ENCODE data around the gene STING1. TPM values are rescaled to one million over a fixed set of nuclear protein-coding genes. Genes with fewer than 3 reads are reported as not detected.
"Not testable (repeated sequence)": the region's sequence is repeated elsewhere in the genome, so short reads cannot be mapped to it uniquely, and the experiment has no call there.

The STING1 gene
- total and polyA plus RNA-seq, 4 donors: 16.0 to 31.7 (median 21.5) TPM

- Histone ChIP-seq H3K4me3 (ENCODE audit: low read depth, low read length) (peak overlapping the region; percentile 29), H3K4me1 (ENCODE audit: control insufficient read depth, insufficient read depth, low read length) (peaks cover 15% of the 10 kb centered on the region), H3K36me3 (ENCODE audit: control insufficient read depth, insufficient read depth, low read length) (no peaks in the 10 kb centered on the region), H3K27ac (ENCODE audit: low read depth, low read length) (peak overlapping the region; percentile 86), H3K27me3 (ENCODE audit: control insufficient read depth, insufficient read depth, low read length) (no peaks in the 10 kb centered on the region), H3K9me3 (ENCODE audit: control insufficient read depth, insufficient read depth, low read length) (no peaks in the 10 kb centered on the region)
- no peak for DNase-seq (ENCODE audit: low read depth in 4 of 6, low spot score in 6 of 6)
- 79% methylated on average over 5 of the region's 5 CpGs for WGBS (ENCODE audit: insufficient coverage)
These were observed 943 bp downstream of the STING1 start for GRCh38 chr5:139481580-139482049.

DNA sequence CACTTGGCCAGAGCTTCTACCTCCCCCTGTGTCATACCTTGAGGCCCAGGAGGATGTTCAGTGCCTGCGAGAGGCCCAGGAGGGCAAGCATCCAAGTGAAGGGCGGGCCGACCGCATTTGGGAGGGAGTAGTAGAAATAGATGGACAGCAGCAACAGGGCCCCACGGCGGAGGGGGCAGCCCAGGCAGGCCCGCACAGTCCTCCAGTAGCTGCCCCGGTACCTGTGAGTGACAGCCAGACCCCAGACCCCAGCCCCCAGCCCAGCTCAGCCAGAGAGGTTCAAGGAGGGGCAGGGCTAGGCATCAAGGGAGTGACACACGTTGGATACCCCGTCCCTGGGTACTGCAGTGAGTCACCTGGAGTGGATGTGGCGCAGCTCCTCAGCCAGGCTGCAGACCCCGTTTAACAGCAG lies 1.4 kb downstream of the STING1 start:
- Histone ChIP-seq H3K36me3 (ENCODE audit: control insufficient read depth, insufficient read depth, low read length) (no peaks in the 10 kb centered on the region), H3K27me3 (ENCODE audit: control insufficient read depth, insufficient read depth, low read length) (no peaks in the 10 kb centered on the region), H3K9me3 (ENCODE audit: control insufficient read depth, insufficient read depth, low read length) (no peaks in the 10 kb centered on the region), H3K4me1 (ENCODE audit: control insufficient read depth, insufficient read depth, low read length) (peaks cover 15% of the 10 kb centered on the region), H3K4me3 (ENCODE audit: low read depth, low read length) (peak overlapping the region; percentile 29), H3K27ac (ENCODE audit: low read depth, low read length) (peak overlapping the region; percentile 86)
- WGBS (ENCODE audit: insufficient coverage): 84% methylated on average over 11 of the region's 12 CpGs
- DNase-seq (ENCODE audit: low read depth in 4 of 6, low spot score in 6 of 6): no peak

- H3K4me1 ChIP-seq (ENCODE audit: control insufficient read depth, insufficient read depth, low read length): peaks cover 14% of the 10 kb centered on the region
- H3K27me3 ChIP-seq (ENCODE audit: control insufficient read depth, insufficient read depth, low read length); DNase-seq (ENCODE audit: low read depth in 4 of 6, low spot score in 6 of 6); H3K27ac ChIP-seq (ENCODE audit: low read depth, low read length); H3K36me3 ChIP-seq (ENCODE audit: control insufficient read depth, insufficient read depth, low read length); H3K4me3 ChIP-seq (ENCODE audit: low read depth, low read length); H3K9me3 ChIP-seq (ENCODE audit: control insufficient read depth, insufficient read depth, low read length): not testable (repeated sequence)
- 94% methylated on average over 2 of the region's 4 CpGs for WGBS (ENCODE audit: insufficient coverage)
These were observed 2.8 kb downstream of the STING1 start for GRCh38 chr5:139479729-139480128.

GRCh38 chr5:139478657-139479423 lies 3.7 kb downstream of the STING1 start:
- H3K27ac ChIP-seq (ENCODE audit: low read depth, low read length); H3K4me3 ChIP-seq (ENCODE audit: low read depth, low read length); DNase-seq (ENCODE audit: low read depth in 4 of 6, low spot score in 6 of 6); H3K36me3 ChIP-seq (ENCODE audit: control insufficient read depth, insufficient read depth, low read length); H3K9me3 ChIP-seq (ENCODE audit: control insufficient read depth, insufficient read depth, low read length); H3K27me3 ChIP-seq (ENCODE audit: control insufficient read depth, insufficient read depth, low read length): not testable (repeated sequence)
- WGBS (ENCODE audit: insufficient coverage): 75% methylated on average over 7 of the region's 9 CpGs
- peaks cover 14% of the 10 kb centered on the region for H3K4me1 ChIP-seq (ENCODE audit: control insufficient read depth, insufficient read depth, low read length)

DNA sequence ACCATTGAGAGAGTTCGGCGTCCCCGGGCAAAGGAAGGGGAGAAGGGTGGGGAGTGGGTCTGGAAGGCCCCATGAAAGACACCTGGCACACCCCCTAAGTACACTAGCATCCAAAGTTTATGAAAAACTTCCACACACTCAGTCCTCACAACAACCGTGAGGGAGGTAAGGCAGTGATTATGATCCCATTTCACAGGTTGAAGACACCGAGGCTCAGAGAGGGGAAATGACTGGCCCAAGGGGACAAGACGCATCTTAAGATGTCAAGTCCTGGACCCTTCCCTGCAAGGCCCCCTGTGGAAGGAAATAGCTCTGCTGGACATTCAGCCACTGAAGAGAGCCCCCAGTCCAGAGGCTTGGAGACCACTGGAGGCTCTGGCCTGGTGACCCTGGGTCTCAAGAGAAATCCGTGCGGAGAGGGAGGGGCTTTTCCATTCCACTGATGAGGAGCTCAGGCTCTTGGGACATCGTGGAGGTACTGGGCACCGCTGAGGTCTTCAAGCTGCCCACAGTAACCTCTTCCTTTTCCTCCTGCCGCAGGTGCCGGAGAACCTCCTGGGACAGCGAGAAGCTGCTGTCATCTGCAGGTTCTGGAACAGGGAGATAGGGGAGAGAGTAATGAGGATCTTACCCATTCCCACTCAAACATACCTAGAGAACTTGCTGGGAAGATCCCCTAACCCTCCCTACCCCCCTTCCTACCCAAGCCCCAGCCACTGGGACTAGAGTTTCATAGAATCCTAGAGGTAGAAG lies 6.5 kb downstream of the STING1 start:
- no peak for DNase-seq (ENCODE audit: low read depth in 4 of 6, low spot score in 6 of 6)
- Histone ChIP-seq H3K27ac (ENCODE audit: low read depth, low read length) (no peak overlapping the region), H3K9me3 (ENCODE audit: control insufficient read depth, insufficient read depth, low read length) (no peaks in the 10 kb centered on the region), H3K27me3 (ENCODE audit: control insufficient read depth, insufficient read depth, low read length) (no peaks in the 10 kb centered on the region), H3K4me3 (ENCODE audit: low read depth, low read length) (no peak overlapping the region), H3K36me3 (ENCODE audit: control insufficient read depth, insufficient read depth, low read length) (no peaks in the 10 kb centered on the region), H3K4me1 (ENCODE audit: control insufficient read depth, insufficient read depth, low read length) (peaks cover 15% of the 10 kb centered on the region)
- 91% methylated on average over 6 of the region's 13 CpGs for WGBS (ENCODE audit: insufficient coverage)

- H3K27me3 ChIP-seq (ENCODE audit: control insufficient read depth, insufficient read depth, low read length): no peaks in the 10 kb centered on the region
- 56% methylated on average over 9 of the region's 13 CpGs for WGBS (ENCODE audit: insufficient coverage)
- no peaks in the 10 kb centered on the region for H3K9me3 ChIP-seq (ENCODE audit: control insufficient read depth, insufficient read depth, low read length)
- H3K27ac ChIP-seq (ENCODE audit: low read depth, low read length): no peak overlapping the region
- no peaks in the 10 kb centered on the region for H3K36me3 ChIP-seq (ENCODE audit: control insufficient read depth, insufficient read depth, low read length)
- peaks cover 15% of the 10 kb centered on the region for H3K4me1 ChIP-seq (ENCODE audit: control insufficient read depth, insufficient read depth, low read length)
- DNase-seq (ENCODE audit: low read depth in 4 of 6, low spot score in 6 of 6): peak in 1 of 6 donors; percentile 21
- no peak overlapping the region for H3K4me3 ChIP-seq (ENCODE audit: low read depth, low read length)
These were observed 7.4 kb downstream of the STING1 start for GRCh38 chr5:139474890-139475791.

GRCh38 chr5:139473565-139473964 lies 9.0 kb downstream of the STING1 start:
- 81% methylated on average over 2 of the region's 2 CpGs for WGBS (ENCODE audit: insufficient coverage)
- H3K27ac ChIP-seq (ENCODE audit: low read depth, low read length): peak overlapping the region; percentile 67

GRCh38 chr5:139473105-139473504 lies 9.5 kb downstream of the STING1 start:
- peaks cover 15% of the 10 kb centered on the region for H3K4me1 ChIP-seq (ENCODE audit: control insufficient read depth, insufficient read depth, low read length)
- no peaks in the 10 kb centered on the region for H3K36me3 ChIP-seq (ENCODE audit: control insufficient read depth, insufficient read depth, low read length)
- 63% methylated on average over 5 of the region's 8 CpGs for WGBS (ENCODE audit: insufficient coverage)
- no peaks in the 10 kb centered on the region for H3K27me3 ChIP-seq (ENCODE audit: control insufficient read depth, insufficient read depth, low read length)
- DNase-seq (ENCODE audit: low read depth in 4 of 6, low spot score in 6 of 6): no peak
- H3K27ac ChIP-seq (ENCODE audit: low read depth, low read length): peak overlapping the region; percentile 67
- no peaks in the 10 kb centered on the region for H3K9me3 ChIP-seq (ENCODE audit: control insufficient read depth, insufficient read depth, low read length)
- H3K4me3 ChIP-seq (ENCODE audit: low read depth, low read length): no peak overlapping the region

More at GRCh38 chr5:139473565-139473964, 9.0 kb downstream of the STING1 start:
- peaks cover 15% of the 10 kb centered on the region for H3K4me1 ChIP-seq (ENCODE audit: control insufficient read depth, insufficient read depth, low read length)
- no peak overlapping the region for H3K4me3 ChIP-seq (ENCODE audit: low read depth, low read length)
- H3K9me3 ChIP-seq (ENCODE audit: control insufficient read depth, insufficient read depth, low read length): no peaks in the 10 kb centered on the region
- no peaks in the 10 kb centered on the region for H3K36me3 ChIP-seq (ENCODE audit: control insufficient read depth, insufficient read depth, low read length)
- DNase-seq (ENCODE audit: low read depth in 4 of 6, low spot score in 6 of 6): no peak
- H3K27me3 ChIP-seq (ENCODE audit: control insufficient read depth, insufficient read depth, low read length): no peaks in the 10 kb centered on the region

- DNase-seq (ENCODE audit: low read depth in 4 of 6, low spot score in 6 of 6): no peak
- H3K36me3 ChIP-seq (ENCODE audit: control insufficient read depth, insufficient read depth, low read length): no peaks in the 10 kb centered on the region
- no peaks in the 10 kb centered on the region for H3K9me3 ChIP-seq (ENCODE audit: control insufficient read depth, insufficient read depth, low read length)
- peaks cover 15% of the 10 kb centered on the region for H3K4me1 ChIP-seq (ENCODE audit: control insufficient read depth, insufficient read depth, low read length)
- H3K27me3 ChIP-seq (ENCODE audit: control insufficient read depth, insufficient read depth, low read length): no peaks in the 10 kb centered on the region
- peak overlapping the region; percentile 67 for H3K27ac ChIP-seq (ENCODE audit: low read depth, low read length)
- 72% methylated on average over 12 of the region's 15 CpGs for WGBS (ENCODE audit: insufficient coverage)
- H3K4me3 ChIP-seq (ENCODE audit: low read depth, low read length): no peak overlapping the region
These were observed 10.1 kb downstream of the STING1 start for GRCh38 chr5:139472386-139473030.

Data from spinal cord (tissue), 10 donors.